Thoracic aorta (tissue), 2 donors: ENCODE data around the gene SNX25. TPM values are rescaled to one million over a fixed set of nuclear protein-coding genes. Genes with fewer than 3 reads are reported as not detected.

Source experiments
- ATAC-seq: fragments of 150-250 bp; one replicate; pipeline ENCODE4 v1.8.0; 2017; ENCODE audit warnings: low read depth; ENCODE audit not compliant: insufficient number of reproducible peaks, low FRiP score
- DNase-seq: peaks from one replicate; pipeline ENCODE4 v3.0.0-alpha.2; 2020; ENCODE audit warnings: low spot score
- H3K27ac ChIP-seq, 2 donors: fragments of 200-600 bp; sonication (generic); 1 replicate in 1 of 2; 2 replicates in 1 of 2; pipeline ENCODE4 v1.5.1; 2016; ENCODE audit warnings: mild to moderate bottlenecking in 2 of 2, moderate library complexity in 2 of 2
- H3K27me3 ChIP-seq: fragments of 200-600 bp; sonication (generic); replicated peaks from 2 replicates; pipeline ENCODE4 v1.6.0; 2016; ENCODE audit warnings: mild to moderate bottlenecking; ENCODE audit not compliant: insufficient read depth
- H3K36me3 ChIP-seq: fragments of 200-600 bp; sonication (generic); one replicate; pipeline ENCODE4 v1.5.1; 2016
- H3K4me1 ChIP-seq, 2 donors: fragments of 200-600 bp; sonication (generic); 1 replicate in 1 of 2; 2 replicates in 1 of 2; pipeline versions ENCODE4 v1.5.1 to v1.6.0; 2016; ENCODE audit warnings: low read depth in 2 of 2, mild to moderate bottlenecking in 1 of 2; ENCODE audit not compliant: control insufficient read depth in 1 of 2
- H3K4me3 ChIP-seq: fragments of 200-600 bp; sonication (generic); 2 replicates; pipeline ENCODE4 v1.5.1; 2016; ENCODE audit warnings: mild to moderate bottlenecking
- H3K9me3 ChIP-seq: fragments of 200-600 bp; sonication (generic); 2 replicates; pipeline ENCODE4 v1.5.1; 2016
- total RNA-seq, 2 donors: library from RNA; depleted of rRNA; stranded (reverse); fragments of >200 nt; gene quantifications; one replicate each; pipeline versions ENCODE4 v1.1.0 to v1.2.3, GENCODE V29; 2016
- TF ChIP-seq, protein P1 (sequence below): fragments of 200-600 bp; sonication (generic); IDR thresholded peaks from one replicate; pipeline ENCODE4 v1.5.1; 2019; ENCODE audit warnings: antibody characterized with exemption

Gene SNX25
- total RNA-seq, 2 donors from 2014 or later = 31.3 to 38.0 TPM

DNA sequence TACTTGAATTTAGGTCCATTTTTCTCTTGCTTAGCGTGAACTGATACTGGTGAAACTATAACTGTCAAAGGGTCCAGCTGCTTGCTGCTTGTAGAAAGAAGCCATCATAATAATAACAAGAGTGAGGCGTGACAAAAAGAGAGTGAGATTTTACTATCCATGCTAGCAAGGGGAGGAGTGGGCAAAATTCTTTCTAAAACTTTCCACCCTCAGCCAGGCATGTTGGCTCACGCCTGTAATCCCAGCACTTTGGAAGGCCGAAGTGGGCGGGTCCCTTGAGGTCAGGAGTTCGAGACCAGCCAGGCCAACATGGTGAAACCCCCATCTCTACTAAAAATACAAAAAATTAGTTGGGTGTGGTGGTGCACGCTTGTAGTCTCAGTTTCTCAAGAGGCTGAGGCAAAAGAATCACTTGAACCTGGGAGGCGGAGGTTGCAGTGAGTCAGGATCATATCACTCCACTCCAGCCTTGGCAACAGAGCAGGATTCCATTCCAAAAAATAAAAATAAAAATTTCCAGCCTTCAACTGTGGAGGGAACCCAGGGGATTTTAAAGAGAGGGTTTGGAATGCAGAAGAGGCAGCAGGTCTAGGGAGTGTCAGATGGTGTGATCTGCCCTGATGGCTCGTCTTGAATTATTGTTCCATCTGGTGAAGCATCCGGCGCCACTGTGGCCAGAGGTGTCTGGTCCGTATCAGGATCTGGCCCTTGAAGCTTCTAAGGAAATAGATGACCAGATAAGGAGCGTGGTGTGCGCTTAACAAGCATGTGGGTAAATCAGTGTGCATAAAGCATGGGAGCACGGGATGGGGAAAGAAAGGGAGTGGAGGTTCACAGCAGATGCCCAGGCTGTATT, 134.6 kb downstream of the SNX25 start:
- DNase-seq = no peak
- no peaks in the 10 kb centered on the region for H3K36me3 ChIP-seq
- peak overlapping the region; percentile 55 for H3K4me3 ChIP-seq
- peak; percentile 40 for ATAC-seq
- TF ChIP-seq, protein P1, sequence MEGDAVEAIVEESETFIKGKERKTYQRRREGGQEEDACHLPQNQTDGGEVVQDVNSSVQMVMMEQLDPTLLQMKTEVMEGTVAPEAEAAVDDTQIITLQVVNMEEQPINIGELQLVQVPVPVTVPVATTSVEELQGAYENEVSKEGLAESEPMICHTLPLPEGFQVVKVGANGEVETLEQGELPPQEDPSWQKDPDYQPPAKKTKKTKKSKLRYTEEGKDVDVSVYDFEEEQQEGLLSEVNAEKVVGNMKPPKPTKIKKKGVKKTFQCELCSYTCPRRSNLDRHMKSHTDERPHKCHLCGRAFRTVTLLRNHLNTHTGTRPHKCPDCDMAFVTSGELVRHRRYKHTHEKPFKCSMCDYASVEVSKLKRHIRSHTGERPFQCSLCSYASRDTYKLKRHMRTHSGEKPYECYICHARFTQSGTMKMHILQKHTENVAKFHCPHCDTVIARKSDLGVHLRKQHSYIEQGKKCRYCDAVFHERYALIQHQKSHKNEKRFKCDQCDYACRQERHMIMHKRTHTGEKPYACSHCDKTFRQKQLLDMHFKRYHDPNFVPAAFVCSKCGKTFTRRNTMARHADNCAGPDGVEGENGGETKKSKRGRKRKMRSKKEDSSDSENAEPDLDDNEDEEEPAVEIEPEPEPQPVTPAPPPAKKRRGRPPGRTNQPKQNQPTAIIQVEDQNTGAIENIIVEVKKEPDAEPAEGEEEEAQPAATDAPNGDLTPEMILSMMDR = no peak
- H3K4me1 ChIP-seq = peaks cover 18 to 31% of the 10 kb centered on the region in 2 donors
- no peaks in the 10 kb centered on the region for H3K9me3 ChIP-seq
- no peaks in the 10 kb centered on the region for H3K27me3 ChIP-seq
- peak overlapping the region; percentile 73 to 89 for H3K27ac ChIP-seq

DNA sequence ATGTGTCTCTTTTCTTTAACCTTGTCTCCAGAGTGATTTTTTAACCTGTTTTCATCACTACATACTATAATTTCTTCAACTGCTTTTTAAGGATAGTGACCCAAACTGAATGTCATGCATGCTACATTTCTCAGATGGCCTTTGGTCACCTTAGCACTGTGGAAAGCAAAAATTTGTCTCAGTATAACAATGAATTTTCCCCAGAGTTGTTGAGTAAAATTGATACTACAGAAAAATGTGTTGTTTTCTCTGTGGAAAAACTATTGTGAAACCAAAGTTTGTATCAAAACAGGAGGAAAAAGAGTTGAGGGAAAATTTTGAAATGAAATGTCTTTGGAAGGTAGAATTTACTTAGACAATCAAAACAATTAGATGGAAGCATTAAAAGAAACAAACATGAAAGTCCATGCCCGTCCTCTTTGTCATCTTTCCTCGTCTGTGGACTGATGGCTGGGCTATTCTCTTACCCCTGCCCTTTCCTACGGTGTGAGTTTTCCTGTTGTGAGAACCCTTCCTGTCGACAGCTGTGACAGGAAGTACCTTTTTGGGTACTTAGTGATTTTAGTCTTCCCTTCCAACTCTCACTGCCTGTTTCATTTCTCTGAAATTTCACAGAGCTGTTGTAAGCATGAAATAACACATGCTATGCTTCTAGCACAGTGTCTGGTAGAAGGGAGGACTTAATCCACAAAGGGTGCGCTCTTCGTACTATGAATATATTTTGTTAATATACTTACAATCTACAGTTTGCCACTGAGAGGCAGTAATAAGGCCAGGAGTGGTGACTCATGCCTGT, 135.5 kb downstream of the SNX25 start:
- Histone ChIP-seq H3K27ac (peak overlapping the region; percentile 73 to 89), H3K4me3 (peak overlapping the region; percentile 55), H3K9me3 (no peaks in the 10 kb centered on the region), H3K27me3 (no peaks in the 10 kb centered on the region), H3K36me3 (no peaks in the 10 kb centered on the region), H3K4me1 (peaks cover 18 to 31% of the 10 kb centered on the region in 2 donors)
- DNase-seq (no peak), ATAC-seq (no peak)
- TF ChIP-seq, protein P1 = no peak

DNA sequence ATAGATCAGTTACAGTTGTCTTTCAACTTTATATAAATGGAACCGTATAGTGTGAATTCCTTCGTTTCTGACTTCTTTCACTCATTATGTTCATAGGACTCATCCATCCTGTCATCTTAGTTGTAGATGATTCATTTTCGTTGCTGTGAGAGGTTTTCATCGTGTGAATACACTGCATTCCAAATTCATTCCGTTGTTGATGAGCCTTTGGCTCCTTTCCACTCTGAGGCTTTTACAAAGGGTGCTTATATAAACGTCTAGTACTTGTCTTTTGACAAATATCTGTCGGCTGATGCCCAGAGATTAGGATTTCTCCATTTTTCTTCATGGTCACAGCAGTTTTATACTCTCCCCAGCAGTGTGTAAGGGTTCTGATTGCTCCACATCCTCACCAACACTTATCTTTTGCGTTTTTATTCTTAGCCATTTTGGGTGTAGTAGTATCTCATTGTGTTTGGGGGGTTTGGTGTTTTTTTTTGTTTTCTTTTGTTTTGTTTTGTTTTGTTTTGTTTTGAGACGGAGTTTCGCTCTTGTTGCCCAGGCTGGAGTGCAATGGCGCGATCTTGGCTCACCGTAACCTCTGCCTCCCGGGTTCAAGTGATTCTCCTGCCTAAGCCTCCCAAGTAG, 137.7 kb downstream of the SNX25 start:
- Histone ChIP-seq H3K27me3 (no peaks in the 10 kb centered on the region), H3K36me3 (peaks cover 8% of the 10 kb centered on the region), H3K27ac (peak overlapping the region in 1 of 2 donors; percentile 89), H3K4me3 (no peak overlapping the region), H3K9me3 (no peaks in the 10 kb centered on the region), H3K4me1 (peaks cover 18 to 31% of the 10 kb centered on the region in 2 donors)
- DNase-seq = no peak
- no peak for ATAC-seq
- TF ChIP-seq, protein P1 = no peak

DNA sequence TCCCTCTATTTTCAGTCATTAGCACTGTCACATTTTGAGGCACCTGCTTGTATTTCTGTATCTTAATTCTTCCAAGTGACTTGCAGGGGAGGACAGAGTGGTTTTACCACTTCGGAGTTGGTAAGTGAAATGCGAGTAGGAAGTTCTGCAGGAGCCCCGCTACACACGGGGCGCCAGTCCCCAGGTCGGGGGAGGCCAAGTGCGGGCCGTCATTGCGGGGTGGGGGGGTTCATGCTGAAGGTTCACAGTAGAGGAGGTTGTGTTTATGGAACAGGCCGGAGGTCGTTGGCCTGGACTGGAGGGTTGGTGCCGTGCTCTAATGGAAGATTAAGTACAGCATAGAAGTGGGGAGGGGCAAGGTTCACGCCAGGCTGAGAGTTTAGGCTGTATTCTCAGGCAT, 142.3 kb downstream of the SNX25 start:
- H3K27ac ChIP-seq = no peak overlapping the region
- H3K4me3 ChIP-seq = no peak overlapping the region
- H3K36me3 ChIP-seq = peaks cover 16% of the 10 kb centered on the region
- no peaks in the 10 kb centered on the region for H3K9me3 ChIP-seq
- TF ChIP-seq, protein P1 = no peak
- ATAC-seq (no peak), DNase-seq (no peak)
- H3K4me1 ChIP-seq = peaks cover 0 to 5% of the 10 kb centered on the region in 2 donors
- H3K27me3 ChIP-seq = no peaks in the 10 kb centered on the region

DNA sequence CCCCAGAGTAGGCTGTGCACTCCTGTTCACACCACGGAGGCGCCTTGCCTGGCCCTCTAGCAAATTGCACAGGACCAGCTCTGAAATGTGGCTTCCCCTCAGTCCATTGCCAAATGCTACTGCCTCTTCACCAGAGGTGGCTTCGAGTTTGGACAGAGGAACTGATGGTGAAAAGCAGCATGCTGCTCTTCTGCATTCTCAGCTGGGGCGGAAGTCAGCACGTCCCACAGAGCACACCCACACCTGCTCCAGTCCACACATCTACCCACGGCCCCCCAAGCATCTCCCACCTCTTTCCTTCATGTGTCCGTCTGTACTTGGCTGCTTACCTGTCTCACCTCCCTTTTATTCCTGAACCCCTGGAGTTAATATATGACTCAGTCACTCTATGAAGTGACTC, 142.8 kb downstream of the SNX25 start:
- DNase-seq = no peak
- no peaks in the 10 kb centered on the region for H3K9me3 ChIP-seq
- no peak for ATAC-seq
- peaks cover 0 to 5% of the 10 kb centered on the region in 2 donors for H3K4me1 ChIP-seq
- TF ChIP-seq, protein P1 = no peak
- H3K4me3 ChIP-seq = no peak overlapping the region
- H3K27ac ChIP-seq = no peak overlapping the region
- no peaks in the 10 kb centered on the region for H3K27me3 ChIP-seq
- H3K36me3 ChIP-seq = peaks cover 16% of the 10 kb centered on the region
